ENCODE data around the gene COPA. TPM values are rescaled to one million over a fixed set of nuclear protein-coding genes. Genes with fewer than 3 reads are reported as not detected.

COPA gene
- total and polyA plus RNA-seq, 10 of the 15 experiments (the other 5 are each of a cell fraction or from before 2014, with no cell fraction given) = 53.7 to 180 (median 123) TPM

DNA sequence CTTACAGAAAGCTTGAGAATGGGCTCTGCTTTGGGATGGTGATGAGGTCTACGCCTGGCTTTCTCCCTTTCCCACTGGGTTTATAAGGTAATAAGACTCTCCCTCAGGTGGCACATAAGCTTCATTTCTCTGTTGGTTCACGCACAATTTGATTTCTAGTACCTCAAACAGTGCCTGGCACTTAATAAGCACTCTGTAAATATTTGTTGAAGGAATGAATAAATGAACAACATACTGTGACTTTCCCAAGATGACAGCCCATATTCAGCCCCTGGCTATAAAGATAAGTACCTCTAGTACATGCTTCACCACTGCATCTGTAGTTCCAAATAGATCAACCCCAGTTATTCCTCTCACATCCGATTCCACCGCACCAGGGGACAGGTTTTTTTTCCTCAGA is 17.8 kb downstream of the COPA start:
- 87% methylated on average over 4 of the region's 4 CpGs for WGBS (ENCODE audit: insufficient coverage, insufficient replicate concordance, low lambda C conversion rate, missing lambda C conversion rate)
- no peaks in the 10 kb centered on the region for H3K27me3 ChIP-seq (replicated peaks in 1 of 2; ENCODE audit: control insufficient read depth in 2 of 2, insufficient read depth in 2 of 2, low read length in 1 of 2)
- no peak overlapping the region for H3K27ac ChIP-seq (ENCODE audit: control insufficient read depth, insufficient read depth)
- in situ Hi-C loops (cut with MboI) (loop anchor here (25.0 kb wide), 1 partner anchor 1288 kb away; no protein-coding TSS in a partner anchor), intact Hi-C loops (cut with micrococcal nuclease; ENCODE audit: unreplicated experiment) (no loop called here)
- no peak for TF ChIP-seq LARP7 (IDR thresholded peaks at IDR 0.05)
- TF ChIP-seq, protein P1, sequence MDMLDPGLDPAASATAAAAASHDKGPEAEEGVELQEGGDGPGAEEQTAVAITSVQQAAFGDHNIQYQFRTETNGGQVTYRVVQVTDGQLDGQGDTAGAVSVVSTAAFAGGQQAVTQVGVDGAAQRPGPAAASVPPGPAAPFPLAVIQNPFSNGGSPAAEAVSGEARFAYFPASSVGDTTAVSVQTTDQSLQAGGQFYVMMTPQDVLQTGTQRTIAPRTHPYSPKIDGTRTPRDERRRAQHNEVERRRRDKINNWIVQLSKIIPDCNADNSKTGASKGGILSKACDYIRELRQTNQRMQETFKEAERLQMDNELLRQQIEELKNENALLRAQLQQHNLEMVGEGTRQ (IDR thresholded peaks at IDR 0.05; ENCODE audit: borderline replicate concordance, low read depth, low read length) = no peak
- no peak for TF ChIP-seq MTA2 (IDR thresholded peaks at IDR 0.05; ENCODE audit: low read depth)
- TF ChIP-seq NFYB (IDR thresholded peaks at IDR 0.05; ENCODE audit: insufficient read depth, low read depth, low read length) = no peak
- TF ChIP-seq ZBED1 (IDR thresholded peaks at IDR 0.05; ENCODE audit: borderline replicate concordance) = no peak
- TF ChIP-seq NRF1 (conservative IDR thresholded peaks at IDR 0.05; ENCODE audit: low read depth, low read length) = no peak
- no peak for TF ChIP-seq SMAD1 (IDR thresholded peaks at IDR 0.05; ENCODE audit: low read depth, partially characterized antibody)
- TF ChIP-seq, protein P2, sequence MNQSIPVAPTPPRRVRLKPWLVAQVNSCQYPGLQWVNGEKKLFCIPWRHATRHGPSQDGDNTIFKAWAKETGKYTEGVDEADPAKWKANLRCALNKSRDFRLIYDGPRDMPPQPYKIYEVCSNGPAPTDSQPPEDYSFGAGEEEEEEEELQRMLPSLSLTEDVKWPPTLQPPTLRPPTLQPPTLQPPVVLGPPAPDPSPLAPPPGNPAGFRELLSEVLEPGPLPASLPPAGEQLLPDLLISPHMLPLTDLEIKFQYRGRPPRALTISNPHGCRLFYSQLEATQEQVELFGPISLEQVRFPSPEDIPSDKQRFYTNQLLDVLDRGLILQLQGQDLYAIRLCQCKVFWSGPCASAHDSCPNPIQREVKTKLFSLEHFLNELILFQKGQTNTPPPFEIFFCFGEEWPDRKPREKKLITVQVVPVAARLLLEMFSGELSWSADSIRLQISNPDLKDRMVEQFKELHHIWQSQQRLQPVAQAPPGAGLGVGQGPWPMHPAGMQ (IDR thresholded peaks at IDR 0.05; ENCODE audit: borderline replicate concordance) = no peak
- no peak for TF ChIP-seq RUNX3 (IDR thresholded peaks at IDR 0.05; ENCODE audit: low read length)
- TF ChIP-seq ZNF24 (IDR thresholded peaks at IDR 0.05) = no peak
- no peak for TF ChIP-seq PML (IDR thresholded peaks at IDR 0.05; ENCODE audit: low read length)
- TF ChIP-seq, protein P3, sequence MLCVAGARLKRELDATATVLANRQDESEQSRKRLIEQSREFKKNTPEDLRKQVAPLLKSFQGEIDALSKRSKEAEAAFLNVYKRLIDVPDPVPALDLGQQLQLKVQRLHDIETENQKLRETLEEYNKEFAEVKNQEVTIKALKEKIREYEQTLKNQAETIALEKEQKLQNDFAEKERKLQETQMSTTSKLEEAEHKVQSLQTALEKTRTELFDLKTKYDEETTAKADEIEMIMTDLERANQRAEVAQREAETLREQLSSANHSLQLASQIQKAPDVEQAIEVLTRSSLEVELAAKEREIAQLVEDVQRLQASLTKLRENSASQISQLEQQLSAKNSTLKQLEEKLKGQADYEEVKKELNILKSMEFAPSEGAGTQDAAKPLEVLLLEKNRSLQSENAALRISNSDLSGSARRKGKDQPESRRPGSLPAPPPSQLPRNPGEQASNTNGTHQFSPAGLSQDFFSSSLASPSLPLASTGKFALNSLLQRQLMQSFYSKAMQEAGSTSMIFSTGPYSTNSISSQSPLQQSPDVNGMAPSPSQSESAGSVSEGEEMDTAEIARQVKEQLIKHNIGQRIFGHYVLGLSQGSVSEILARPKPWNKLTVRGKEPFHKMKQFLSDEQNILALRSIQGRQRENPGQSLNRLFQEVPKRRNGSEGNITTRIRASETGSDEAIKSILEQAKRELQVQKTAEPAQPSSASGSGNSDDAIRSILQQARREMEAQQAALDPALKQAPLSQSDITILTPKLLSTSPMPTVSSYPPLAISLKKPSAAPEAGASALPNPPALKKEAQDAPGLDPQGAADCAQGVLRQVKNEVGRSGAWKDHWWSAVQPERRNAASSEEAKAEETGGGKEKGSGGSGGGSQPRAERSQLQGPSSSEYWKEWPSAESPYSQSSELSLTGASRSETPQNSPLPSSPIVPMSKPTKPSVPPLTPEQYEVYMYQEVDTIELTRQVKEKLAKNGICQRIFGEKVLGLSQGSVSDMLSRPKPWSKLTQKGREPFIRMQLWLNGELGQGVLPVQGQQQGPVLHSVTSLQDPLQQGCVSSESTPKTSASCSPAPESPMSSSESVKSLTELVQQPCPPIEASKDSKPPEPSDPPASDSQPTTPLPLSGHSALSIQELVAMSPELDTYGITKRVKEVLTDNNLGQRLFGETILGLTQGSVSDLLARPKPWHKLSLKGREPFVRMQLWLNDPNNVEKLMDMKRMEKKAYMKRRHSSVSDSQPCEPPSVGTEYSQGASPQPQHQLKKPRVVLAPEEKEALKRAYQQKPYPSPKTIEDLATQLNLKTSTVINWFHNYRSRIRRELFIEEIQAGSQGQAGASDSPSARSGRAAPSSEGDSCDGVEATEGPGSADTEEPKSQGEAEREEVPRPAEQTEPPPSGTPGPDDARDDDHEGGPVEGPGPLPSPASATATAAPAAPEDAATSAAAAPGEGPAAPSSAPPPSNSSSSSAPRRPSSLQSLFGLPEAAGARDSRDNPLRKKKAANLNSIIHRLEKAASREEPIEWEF (IDR thresholded peaks at IDR 0.05; ENCODE audit: insufficient replicate concordance, low read depth, low read length) = no peak
- RAD21 ChIA-PET (ENCODE audit: unreplicated experiment) = no interaction called here
- SMC1A ChIA-PET (ENCODE audit: uncharacterized antibody, unreplicated experiment) = interaction anchor here (0.7 to 1.4 kb wide), 3 partner anchors 9 to 446 kb away, joined by 3 read pairs; no protein-coding TSS in a partner anchor
- no peak overlapping the region for H3K9ac ChIP-seq (ENCODE audit: control insufficient read depth, insufficient read depth, low read length)
- POLR2A ChIA-PET = no interaction called here
- H3K9me3 ChIP-seq (replicated peaks; ENCODE audit: control insufficient read depth, insufficient read depth, low read length) = no peaks in the 10 kb centered on the region
- peaks cover 9 to 49% of the 10 kb centered on the region in 2 experiments for H3K36me3 ChIP-seq (ENCODE audit: control insufficient read depth in 2 of 2, insufficient read depth in 2 of 2, low read length in 1 of 2)
- FAIRE-seq = no peak
- no peak for ATAC-seq
- no peak overlapping the region for H3K4me3 ChIP-seq
- no peak for DNase-seq (ENCODE audit: low read depth, low spot score)
- no peaks in the 10 kb centered on the region; the same call in none of the 2 replicates for H3K79me2 ChIP-seq (ENCODE audit: control insufficient read depth, insufficient read depth, low read length)
- no peak overlapping the region for H2AFZ ChIP-seq (ENCODE audit: control insufficient read depth, low read depth, low read length)
- H3K4me2 ChIP-seq (ENCODE audit: control insufficient read depth, insufficient read depth) = no peak overlapping the region
- CTCF ChIA-PET = no interaction called here
- no peaks in the 10 kb centered on the region for H3K4me1 ChIP-seq (ENCODE audit: control insufficient read depth, insufficient read depth, low read length)
- no peaks in the 10 kb centered on the region for H4K20me1 ChIP-seq (ENCODE audit: control insufficient read depth, insufficient read depth)
- no TSS peak for BruUV-seq (replicated peaks)

Measured in GM12878 (cell line).